GM18868 (cell line): ENCODE data around the gene SMARCD2.
A peak's percentile ranks its signal among the peaks of the same experiment; 100 is the strongest.
"Not testable (repeated sequence)": the region's sequence is repeated elsewhere in the genome, so short reads cannot be mapped to it uniquely, and the experiment has no call there.

Experiments used
- ATAC-seq: cut with Tn5 transposase; IDR thresholded peaks from one replicate; pipeline ENCODE4 v1.9.1; 2021; ENCODE audit warnings: mild to moderate bottlenecking, moderate library complexity; ENCODE audit not compliant: unreplicated experiment

The SMARCD2 gene

GRCh38 chr17:63853260-63853659 lies 10.8 kb upstream of the SMARCD2 start:
- no peak for ATAC-seq

GRCh38 chr17:63850401-63850800 lies 7.9 kb upstream of the SMARCD2 start:
- ATAC-seq, result no peak

DNA sequence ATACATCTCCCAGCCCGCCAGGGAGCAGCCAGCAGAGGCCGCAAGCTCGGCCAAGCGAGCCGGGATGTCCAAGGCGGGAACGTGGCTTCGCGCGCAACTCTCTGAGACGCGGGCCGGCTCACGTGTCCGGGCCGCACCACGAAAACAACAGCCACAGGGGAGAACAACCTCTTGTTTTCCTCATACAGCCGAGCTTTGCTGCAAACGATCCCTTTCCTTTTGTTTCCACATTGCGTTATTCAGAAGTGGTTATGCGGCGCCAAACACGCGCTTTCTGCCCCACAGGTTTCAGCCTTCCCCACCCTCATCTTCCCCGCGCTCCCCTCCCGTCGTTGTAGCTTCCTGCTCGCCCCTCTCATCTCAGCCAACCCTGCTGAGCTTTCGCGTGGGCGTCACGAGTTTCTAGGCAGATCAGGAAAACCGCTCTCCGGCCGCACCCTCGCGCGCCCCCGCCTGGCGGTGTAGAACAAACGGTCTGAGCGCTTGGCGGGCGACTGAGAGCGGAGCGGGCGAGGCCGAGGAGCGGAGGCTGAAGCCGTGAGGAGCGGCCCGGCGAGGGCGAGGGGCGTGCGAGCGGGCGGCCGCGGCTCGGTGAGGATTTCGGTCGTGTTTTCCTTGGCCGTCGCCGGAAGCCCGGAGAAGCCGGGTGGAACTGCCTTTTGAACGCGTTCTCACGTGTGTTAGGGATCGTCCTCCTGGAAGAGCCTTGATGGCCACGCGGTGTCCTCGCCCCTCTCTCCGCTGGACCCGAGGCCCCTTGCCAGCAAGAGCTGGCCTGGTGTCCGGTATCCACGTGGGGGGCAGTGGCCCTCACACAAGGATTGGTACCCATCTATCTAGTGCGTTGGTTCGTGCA lies 6.6 kb upstream of the SMARCD2 start:
- ATAC-seq, result peak; percentile 95

DNA sequence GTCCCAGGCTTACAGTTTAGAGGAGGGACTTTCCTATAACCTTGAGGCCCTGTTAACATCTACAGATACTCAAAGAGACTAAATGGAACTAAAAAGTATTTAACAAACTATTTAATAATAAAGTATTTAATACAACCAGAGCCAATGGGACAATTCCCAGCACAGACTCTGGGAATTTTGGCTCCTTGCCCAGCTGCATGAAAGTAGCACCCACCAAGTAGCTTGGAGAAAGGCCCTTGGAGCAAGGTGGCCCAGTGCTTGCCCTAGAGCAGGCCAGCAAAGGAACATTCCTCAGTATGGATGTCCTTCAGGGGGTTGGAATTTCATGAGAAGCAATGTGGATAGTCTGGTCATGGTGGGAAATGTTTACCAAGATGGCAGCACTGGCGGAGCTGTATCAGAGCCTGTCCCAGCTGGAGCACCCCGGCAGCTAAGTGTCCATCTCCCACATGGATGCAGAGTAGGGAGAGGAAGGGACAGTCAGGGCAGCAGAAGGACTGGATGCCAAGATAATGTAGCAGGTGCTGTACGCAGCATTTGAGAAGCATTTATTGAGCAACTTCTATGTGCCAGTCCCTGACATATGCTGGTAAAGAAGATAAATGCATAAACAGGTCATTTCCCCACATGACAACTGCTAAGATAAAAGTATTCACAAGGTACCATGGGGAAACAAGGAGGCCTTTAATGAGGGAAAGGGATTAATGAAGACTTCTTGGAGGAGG lies 5.2 kb upstream of the SMARCD2 start:
- ATAC-seq, result no peak

DNA sequence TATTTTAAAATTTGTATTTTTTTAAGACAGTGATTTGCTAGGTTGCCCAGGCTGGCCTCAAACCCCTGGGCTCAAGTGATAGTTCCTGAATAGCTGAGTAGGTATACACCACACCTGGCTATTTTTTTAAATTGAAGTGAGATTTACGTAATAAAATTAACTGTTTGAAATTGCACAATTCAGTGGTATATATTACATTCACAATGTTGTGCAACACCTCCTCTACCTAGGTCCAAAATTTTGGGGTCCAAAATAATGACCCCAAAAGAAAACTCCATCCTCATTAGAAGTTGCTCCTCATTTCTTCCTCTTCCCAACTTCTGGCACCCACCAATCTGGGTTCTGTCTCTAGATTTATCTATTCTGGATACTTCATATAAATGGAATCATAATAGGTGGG lies 3.0 kb upstream of the SMARCD2 start:
- no peak for ATAC-seq

GRCh38 chr17:63843910-63844677 lies 1.6 kb upstream of the SMARCD2 start:
- ATAC-seq, result no peak

DNA sequence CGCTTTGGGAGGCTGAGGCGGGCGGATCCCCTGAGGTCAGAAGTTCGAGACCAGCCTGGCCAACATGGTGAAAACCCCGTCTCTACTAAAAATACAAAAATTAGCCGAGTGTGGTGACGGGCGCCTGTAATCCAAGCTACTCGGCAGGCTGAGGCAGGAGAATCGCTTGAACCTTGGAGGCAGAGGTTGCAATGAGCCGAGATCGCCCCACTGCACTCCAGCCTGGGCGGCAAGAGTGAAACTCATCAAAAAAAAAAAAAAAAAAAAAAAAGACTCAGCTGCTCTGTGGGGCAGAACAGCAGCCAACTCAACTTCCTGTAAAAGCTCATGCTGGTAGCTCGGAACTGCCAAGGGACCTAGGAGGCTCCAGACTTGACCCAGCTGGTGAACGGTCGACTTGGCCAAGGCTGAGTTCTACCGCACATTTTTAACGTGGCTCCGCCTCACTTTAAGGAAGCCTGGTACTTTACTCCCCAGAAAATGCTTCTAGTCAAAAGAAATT lies 953 bp upstream of the SMARCD2 start:
- not testable (repeated sequence) for ATAC-seq

DNA sequence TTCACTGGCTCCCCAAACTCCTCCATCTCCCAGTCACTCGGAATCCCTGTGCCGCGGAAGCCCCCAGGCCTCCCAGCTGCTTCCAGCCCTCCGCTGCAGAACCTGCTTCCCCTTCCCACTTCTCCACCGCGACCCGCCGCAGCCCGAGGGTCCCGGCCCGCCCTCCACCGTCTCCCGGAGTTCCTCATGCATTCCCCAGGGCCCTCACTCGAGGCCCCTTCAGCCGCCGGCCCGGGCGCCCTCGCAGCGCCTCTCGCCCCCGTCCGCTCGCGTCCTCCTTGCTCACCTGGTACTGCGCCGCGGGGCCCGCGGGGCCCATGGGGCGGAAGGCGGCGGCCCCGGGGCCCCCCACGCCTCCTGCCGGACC lies 329 bp downstream of the SMARCD2 start:
- peak; percentile 29 for ATAC-seq

- ATAC-seq, result no peak
Observed at GRCh38 chr17:63841350-63842172, 924 bp downstream of the SMARCD2 start.

GRCh38 chr17:63840591-63841349 lies 1.7 kb downstream of the SMARCD2 start:
- ATAC-seq, result no peak

- no peak for ATAC-seq
Observed at GRCh38 chr17:63838631-63839171, 3.8 kb downstream of the SMARCD2 start.

- no peak for ATAC-seq
Observed at GRCh38 chr17:63837962-63838600, 4.4 kb downstream of the SMARCD2 start.

DNA sequence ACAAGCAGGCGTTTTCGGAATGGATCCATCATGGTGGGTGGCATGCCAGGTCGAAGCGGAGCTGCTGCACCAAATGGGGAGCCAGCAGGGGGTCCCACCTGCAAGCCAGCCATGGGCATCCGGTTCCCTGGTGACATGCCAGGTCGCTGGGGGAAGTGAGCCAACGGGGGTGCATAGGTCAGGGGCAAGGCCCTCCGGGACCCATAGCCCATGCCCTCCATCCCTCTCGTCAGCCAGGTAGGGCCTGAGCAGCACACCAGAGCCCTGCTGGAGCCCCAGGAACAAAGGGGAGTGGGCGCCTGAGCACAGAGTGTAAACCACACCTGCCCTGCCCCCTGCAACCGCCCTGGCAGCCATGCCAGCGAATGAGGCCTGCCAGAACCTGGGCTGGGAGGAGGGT lies 5.0 kb downstream of the SMARCD2 start:
- ATAC-seq, result no peak

- ATAC-seq, result no peak
Observed at GRCh38 chr17:63836811-63837210, 5.7 kb downstream of the SMARCD2 start.

- ATAC-seq, result no peak
Observed at GRCh38 chr17:63835167-63835720, 7.2 kb downstream of the SMARCD2 start.

DNA sequence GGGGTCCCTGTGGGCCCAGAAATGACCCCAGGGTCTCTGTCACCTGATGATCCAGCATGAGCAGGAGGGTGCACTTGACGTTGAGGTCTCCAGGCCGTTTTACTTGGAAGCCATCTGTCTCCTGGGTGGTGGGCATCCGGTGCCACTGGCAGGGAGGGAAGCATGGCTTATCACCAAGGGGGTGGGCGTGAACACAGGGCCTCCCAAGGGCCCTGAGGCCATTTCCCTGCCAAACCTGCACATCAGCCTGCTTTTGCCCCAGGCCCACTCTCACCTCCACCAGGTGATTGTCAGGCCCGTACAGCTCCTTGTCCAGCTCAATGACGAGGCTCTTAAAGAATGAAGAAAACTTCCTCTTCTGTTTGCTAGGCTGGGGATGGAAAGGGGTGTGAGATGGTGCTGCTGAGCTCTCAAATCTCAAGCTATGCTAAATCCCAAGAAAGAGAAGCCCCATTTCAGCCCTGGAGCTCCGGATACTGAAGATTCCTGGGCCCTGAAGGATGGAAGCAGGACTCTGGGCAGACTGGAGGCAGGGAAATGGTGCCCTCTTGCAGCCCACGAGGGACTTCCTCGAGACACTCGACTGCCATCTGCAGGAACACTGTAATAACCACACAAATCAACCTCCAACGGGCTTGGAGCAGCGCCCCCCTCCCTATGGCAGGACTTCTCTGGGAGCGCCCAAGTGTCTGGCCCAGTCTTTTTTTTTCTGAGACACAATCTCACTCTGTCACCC lies 7.9 kb downstream of the SMARCD2 start:
- peak; percentile 72 for ATAC-seq

DNA sequence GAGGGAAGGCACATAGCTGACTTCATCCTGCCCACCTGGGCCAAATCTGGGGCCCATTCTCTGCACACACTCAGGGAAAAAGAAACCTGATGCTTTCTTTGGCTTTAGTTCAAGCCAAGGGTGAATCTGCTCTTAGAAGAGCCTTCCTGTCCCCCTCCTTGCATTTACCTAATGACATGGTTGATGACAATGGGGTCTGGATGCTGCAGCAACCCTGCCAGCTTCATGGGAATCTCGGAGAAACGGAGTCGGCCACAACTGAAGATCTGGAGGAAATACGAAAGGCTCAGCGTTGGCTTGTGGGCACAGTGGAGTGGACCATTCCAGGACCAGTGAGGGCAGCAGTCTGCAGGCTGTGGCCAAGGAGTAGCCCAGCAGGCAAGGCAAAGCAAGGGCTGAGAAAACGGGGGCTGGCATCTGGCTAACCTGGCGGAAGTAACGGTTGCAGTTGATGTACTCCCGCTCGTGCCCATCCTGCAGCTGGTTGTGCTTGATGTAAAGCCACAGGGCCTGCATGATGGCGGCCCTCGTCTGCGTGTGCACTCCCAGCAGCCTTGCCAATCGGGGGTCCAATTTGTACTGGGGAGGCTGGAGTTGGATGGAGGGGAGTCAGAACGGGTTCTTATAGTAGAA lies 8.6 kb downstream of the SMARCD2 start:
- ATAC-seq, result no peak
